Right lobe of liver (tissue), 6 donors: ENCODE measurements around the gene SRCAP. TPM values are rescaled to one million over a fixed set of nuclear protein-coding genes. Genes with fewer than 3 reads are reported as not detected.
A peak's percentile ranks its signal among the peaks of the same experiment; 100 is the strongest.

Experiments used
- ATAC-seq, 4 donors: fragments of 200-7000 bp; cut with Tn5 transposase; one replicate each; pipeline ENCODE4 v1.9.1; 2020; ENCODE audit warnings: mild to moderate bottlenecking in 4 of 4, moderate library complexity in 4 of 4
- DNase-seq, 3 donors: peaks; one replicate each; pipeline ENCODE4 v3.0.0-alpha.2; 2020
- H3K27ac ChIP-seq, 3 donors: fragments of 200-600 bp; one replicate each; pipeline ENCODE4 v1.8.0; 2022
- H3K27me3 ChIP-seq, 2 donors: fragments of 200-600 bp; one replicate each; pipeline ENCODE4 v1.8.0; 2022
- H3K36me3 ChIP-seq, 4 donors: fragments of 200-600 bp; sonication (generic) in 1 of 4; one replicate each; pipeline versions ENCODE4 v1.5.1 to v1.8.0; 2017 to 2022; ENCODE audit warnings: control low read depth in 1 of 4
- H3K4me1 ChIP-seq, 4 donors: fragments of 200-600 bp; sonication (generic) in 1 of 4; one replicate each; pipeline versions ENCODE4 v1.5.1 to v1.8.0; 2017 to 2022; ENCODE audit warnings: control low read depth in 1 of 4
- H3K4me3 ChIP-seq, 3 donors: fragments of 200-600 bp; one replicate each; pipeline ENCODE4 v1.8.0; 2022
- H3K9me3 ChIP-seq, 4 donors: fragments of 200-600 bp; sonication (generic) in 1 of 4; one replicate each; pipeline versions ENCODE4 v1.5.1 to v1.8.0; 2017 to 2022; ENCODE audit warnings: control low read depth in 1 of 4
- POLR2A ChIP-seq: fragments of 450-650 bp; IDR thresholded peaks from one replicate; pipeline ENCODE4 v1.6.1; 2017; ENCODE audit warnings: antibody characterized with exemption, mild to moderate bottlenecking
- WGBS: methylation state at CpG from one replicate; pipeline ENCODE4 v1.1.6; 2018; ENCODE audit warnings: low coverage, low lambda C conversion rate; ENCODE audit not compliant: insufficient coverage; ENCODE audit errors: missing lambda C conversion rate; 5-methylcytosine and 5-hydroxymethylcytosine counted together
- intact Hi-C, 2 donors: fragments of 100-400 bp; cut with DNase I; formaldehyde crosslinking; loops; one replicate each; pipeline versions ENCODE4 v1.11.2 to v1.14.1; 2022
- total RNA-seq, 6 experiments: library from RNA; depleted of rRNA in 2 of 6; stranded (reverse); fragments of >200 nt in 2 of 6; fragmentation: NEBNext Ultra II Directional in 3 of 6; extraction: Animal tissue kit (Norgen Biotek cat#: 25700) in 3 of 6; gene quantifications; one replicate each; pipeline versions ENCODE4 v1.1.0 to v1.2.4, GENCODE V29; 2016 to 2023
- TF ChIP-seq, protein P1 (sequence below), 4 donors: fragments of 200-600 bp in 3 of 4; fragments of 450-650 bp in 1 of 4; IDR thresholded peaks; one replicate each; pipeline versions ENCODE4 v1.5.1 to v1.8.0; 2016 to 2022; ENCODE audit warnings: antibody characterized with exemption in 4 of 4, mild to moderate bottlenecking in 2 of 4
- donor health status: DM: no; HTN: yes; CAD: no.
- donor health status: DM: no; HTN: no; CAD: no.
- donor health status: DM: no; HTN: no; CAD: no.
- donor health status: DM: no; HTN: yes; CAD: no.
- donor health status: DM: no; HTN: yes; CAD: no.

The SRCAP gene
- total RNA-seq, 6 experiments from 2014 or later: 12.1 to 31.3 (median 22.6) TPM

DNA sequence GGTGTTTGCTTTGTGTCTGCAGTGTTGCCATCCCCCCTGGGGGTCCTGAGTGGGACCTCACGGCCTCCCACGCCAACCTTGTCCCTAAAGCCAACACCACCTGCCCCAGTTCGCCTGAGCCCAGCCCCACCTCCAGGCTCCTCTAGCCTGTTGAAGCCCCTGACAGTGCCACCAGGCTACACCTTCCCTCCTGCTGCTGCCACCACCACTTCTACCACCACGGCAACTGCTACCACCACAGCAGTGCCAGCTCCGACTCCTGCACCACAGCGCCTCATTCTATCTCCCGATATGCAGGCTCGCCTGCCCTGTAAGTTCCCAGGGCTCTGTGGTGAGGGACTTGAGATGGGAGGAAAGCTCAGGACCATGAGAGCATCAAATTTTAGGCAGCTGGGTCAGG lies 22.2 kb downstream of the SRCAP start:
- Histone ChIP-seq H3K36me3 (peaks cover 22 to 84% (median 61%) of the 10 kb centered on the region in 4 donors), H3K9me3 (no peaks in the 10 kb centered on the region), H3K4me1 (peaks cover 0 to 6% (median 0%) of the 10 kb centered on the region in 4 donors), H3K4me3 (no peak overlapping the region), H3K27me3 (no peaks in the 10 kb centered on the region), H3K27ac (no peak overlapping the region)
- no peak for ATAC-seq
- no peak for DNase-seq
- TF ChIP-seq POLR2A: no peak
- TF ChIP-seq, protein P1, sequence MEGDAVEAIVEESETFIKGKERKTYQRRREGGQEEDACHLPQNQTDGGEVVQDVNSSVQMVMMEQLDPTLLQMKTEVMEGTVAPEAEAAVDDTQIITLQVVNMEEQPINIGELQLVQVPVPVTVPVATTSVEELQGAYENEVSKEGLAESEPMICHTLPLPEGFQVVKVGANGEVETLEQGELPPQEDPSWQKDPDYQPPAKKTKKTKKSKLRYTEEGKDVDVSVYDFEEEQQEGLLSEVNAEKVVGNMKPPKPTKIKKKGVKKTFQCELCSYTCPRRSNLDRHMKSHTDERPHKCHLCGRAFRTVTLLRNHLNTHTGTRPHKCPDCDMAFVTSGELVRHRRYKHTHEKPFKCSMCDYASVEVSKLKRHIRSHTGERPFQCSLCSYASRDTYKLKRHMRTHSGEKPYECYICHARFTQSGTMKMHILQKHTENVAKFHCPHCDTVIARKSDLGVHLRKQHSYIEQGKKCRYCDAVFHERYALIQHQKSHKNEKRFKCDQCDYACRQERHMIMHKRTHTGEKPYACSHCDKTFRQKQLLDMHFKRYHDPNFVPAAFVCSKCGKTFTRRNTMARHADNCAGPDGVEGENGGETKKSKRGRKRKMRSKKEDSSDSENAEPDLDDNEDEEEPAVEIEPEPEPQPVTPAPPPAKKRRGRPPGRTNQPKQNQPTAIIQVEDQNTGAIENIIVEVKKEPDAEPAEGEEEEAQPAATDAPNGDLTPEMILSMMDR (IDR thresholded peaks at IDR 0.05): no peak
- intact Hi-C loops: no loop called here
- no CpG with 5 or more reads among the region's 8 CpGs for WGBS

DNA sequence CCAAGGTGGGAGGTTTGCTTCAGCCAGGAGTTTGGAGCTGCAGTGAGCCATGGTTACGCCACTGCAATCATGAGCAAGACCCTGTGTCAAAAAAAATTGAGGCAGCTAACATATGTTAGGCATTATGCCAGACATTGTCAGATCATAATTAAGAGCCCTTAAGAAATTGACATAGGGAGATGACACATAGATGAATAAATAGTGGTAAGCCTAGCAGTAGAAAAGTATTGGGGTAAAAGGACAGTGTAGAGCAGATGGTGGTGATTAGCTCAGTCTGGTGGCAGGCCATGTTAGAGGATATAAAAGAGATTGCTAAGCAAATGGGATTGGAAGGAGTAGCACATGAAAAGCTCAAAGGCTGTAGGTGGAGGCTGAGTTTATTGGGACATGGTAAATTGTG lies 22.6 kb downstream of the SRCAP start:
- ATAC-seq (no peak), DNase-seq (no peak)
- Histone ChIP-seq H3K9me3 (no peaks in the 10 kb centered on the region), H3K27me3 (no peaks in the 10 kb centered on the region), H3K36me3 (peaks cover 22 to 80% (median 59%) of the 10 kb centered on the region in 4 donors), H3K4me3 (no peak overlapping the region), H3K4me1 (peaks cover 0 to 6% (median 0%) of the 10 kb centered on the region in 4 donors), H3K27ac (no peak overlapping the region)
- TF ChIP-seq, protein P1 (IDR thresholded peaks at IDR 0.05): no peak
- no peak for TF ChIP-seq POLR2A
- intact Hi-C loops: no loop called here
- WGBS: 80% methylated on average over 1 of the region's 1 CpG

DNA sequence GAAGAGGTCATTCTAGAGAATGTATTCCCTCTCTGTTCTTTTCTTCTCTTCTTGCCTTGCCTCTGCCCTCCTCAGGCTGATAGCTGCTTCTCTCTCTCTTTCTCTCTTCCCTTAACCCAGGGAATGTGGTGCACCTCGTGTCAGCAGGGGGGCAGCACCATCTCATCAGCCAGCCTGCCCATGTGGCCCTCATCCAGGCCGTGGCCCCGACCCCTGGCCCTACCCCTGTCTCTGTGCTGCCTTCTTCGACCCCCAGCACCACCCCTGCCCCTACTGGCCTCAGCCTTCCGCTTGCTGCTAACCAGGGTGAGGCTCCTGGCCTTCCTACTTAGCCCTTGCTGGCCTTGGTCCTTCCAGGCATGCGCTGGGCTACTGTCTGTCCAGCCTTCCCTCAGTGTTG lies 23.5 kb downstream of the SRCAP start:
- H3K36me3 ChIP-seq: peaks cover 22 to 71% (median 55%) of the 10 kb centered on the region in 4 donors
- H3K4me1 ChIP-seq: peaks cover 0 to 6% (median 0%) of the 10 kb centered on the region in 4 donors
- TF ChIP-seq POLR2A: no peak
- TF ChIP-seq, protein P1 (IDR thresholded peaks at IDR 0.05): peak in 1 of 4 donors; percentile 26
- H3K27me3 ChIP-seq: no peaks in the 10 kb centered on the region
- no peak for DNase-seq
- ATAC-seq: peak in 2 of 4 donors; percentile 5 to 15
- no peak overlapping the region for H3K27ac ChIP-seq
- WGBS: 56% methylated on average over 4 of the region's 6 CpGs
- H3K4me3 ChIP-seq: no peak overlapping the region
- H3K9me3 ChIP-seq: no peaks in the 10 kb centered on the region
- intact Hi-C loops: no loop called here

DNA sequence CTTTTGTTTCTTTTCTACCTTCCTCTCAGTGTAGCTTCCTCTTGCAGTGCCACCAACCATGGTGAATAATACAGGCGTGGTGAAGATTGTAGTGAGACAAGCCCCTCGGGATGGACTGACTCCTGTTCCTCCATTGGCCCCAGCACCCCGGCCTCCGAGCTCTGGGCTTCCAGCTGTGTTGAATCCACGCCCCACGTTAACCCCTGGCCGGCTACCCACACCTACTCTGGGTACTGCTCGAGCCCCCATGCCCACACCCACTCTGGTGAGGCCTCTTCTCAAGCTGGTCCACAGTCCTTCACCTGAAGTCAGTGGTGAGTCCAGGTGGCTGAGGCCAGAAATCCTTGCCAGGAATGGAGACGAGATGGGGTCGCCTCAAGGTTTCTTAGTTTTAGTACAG lies 23.9 kb downstream of the SRCAP start:
- WGBS: 88% methylated on average over 5 of the region's 10 CpGs
- ATAC-seq: no peak
- Histone ChIP-seq H3K27ac (no peak overlapping the region), H3K36me3 (peaks cover 22 to 67% (median 52%) of the 10 kb centered on the region in 4 donors), H3K27me3 (no peaks in the 10 kb centered on the region), H3K4me1 (peaks cover 0 to 10% (median 0%) of the 10 kb centered on the region in 4 donors), H3K9me3 (no peaks in the 10 kb centered on the region), H3K4me3 (no peak overlapping the region)
- no peak for TF ChIP-seq POLR2A
- TF ChIP-seq, protein P1 (IDR thresholded peaks at IDR 0.05): no peak
- no peak for DNase-seq
- intact Hi-C loops: no loop called here
